GM23338 (cell line): Measurements from ENCODE around the gene KRTAP10-5. TPM values are rescaled to one million over a fixed set of nuclear protein-coding genes. Genes with fewer than 3 reads are reported as not detected.

Experiments
- ATAC-seq: fragments of 200-7000 bp; cut with Tn5 transposase; 3 replicates; pipeline ENCODE4 v1.9.1; 2020
- DNase-seq: peaks from one replicate; pipeline ENCODE4 v3.0.0-alpha.2; 2015; ENCODE audit warnings: low spot score
- H2AFZ ChIP-seq: fragments of 200-600 bp; sonication (generic); 2 replicates; pipeline ENCODE4 v1.8.0; 2016; ENCODE audit warnings: antibody characterized with exemption, mild to moderate bottlenecking, moderate library complexity
- H3F3A ChIP-seq: fragments of 200-600 bp; sonication (generic); replicated peaks from 2 replicates; pipeline ENCODE4 v1.8.0; 2017; ENCODE audit warnings: antibody characterized with exemption, mixed run types, low read depth
- H3K27ac ChIP-seq: fragments of 200-600 bp; sonication (generic); 2 replicates; pipeline ENCODE4 v1.6.1; 2016; ENCODE audit warnings: low read depth
- H3K27me3 ChIP-seq: fragments of 200-600 bp; sonication (generic); 2 replicates; pipeline ENCODE4 v1.8.0; 2016; ENCODE audit warnings: mild to moderate bottlenecking, mixed run types, moderate library complexity; ENCODE audit not compliant: insufficient read depth
- H3K36me3 ChIP-seq: fragments of 200-600 bp; sonication (generic); 2 replicates; pipeline ENCODE4 v1.8.0; 2016; ENCODE audit warnings: mild to moderate bottlenecking; ENCODE audit not compliant: insufficient read depth
- H3K4me1 ChIP-seq: fragments of 200-600 bp; sonication (generic); 2 replicates; pipeline ENCODE4 v1.8.0; 2016; ENCODE audit warnings: mild to moderate bottlenecking, moderate library complexity; ENCODE audit not compliant: insufficient read depth
- H3K4me2 ChIP-seq: fragments of 200-600 bp; sonication (generic); 2 replicates; pipeline ENCODE4 v1.7.1; 2017; ENCODE audit warnings: mixed run types
- H3K4me3 ChIP-seq: fragments of 200-600 bp; sonication (generic); 2 replicates; pipeline ENCODE4 v1.6.1; 2016; ENCODE audit warnings: mixed run types
- H3K79me2 ChIP-seq: fragments of 200-600 bp; sonication (generic); replicated peaks from 2 replicates; pipeline ENCODE4 v1.8.0; 2017; ENCODE audit warnings: mild to moderate bottlenecking; ENCODE audit not compliant: insufficient read depth
- H3K9me2 ChIP-seq: fragments of 200-600 bp; sonication (generic); 2 replicates; pipeline ENCODE4 v1.8.0; 2017; ENCODE audit not compliant: insufficient read depth
- H4K20me1 ChIP-seq: fragments of 200-600 bp; sonication (generic); replicated peaks from 2 replicates; pipeline ENCODE4 v1.8.0; 2017; ENCODE audit warnings: mild to moderate bottlenecking; ENCODE audit not compliant: insufficient read depth
- H3K27ac Mint-ChIP-seq: 2 replicates; pipeline ENCODE4 v1.8.0; 2020; ENCODE audit warnings: inconsistent platforms, mild to moderate bottlenecking, moderate library complexity, mixed read lengths
- H3K27me3 Mint-ChIP-seq: 3 replicates; pipeline ENCODE4 v1.8.0; 2022; ENCODE audit warnings: low read depth, mild to moderate bottlenecking, moderate library complexity, mixed read lengths, inconsistent platforms; ENCODE audit not compliant: insufficient read depth, poor library complexity
- H3K36me3 Mint-ChIP-seq: 3 replicates; pipeline ENCODE4 v1.8.0; 2021; ENCODE audit warnings: low read depth, mild to moderate bottlenecking, inconsistent platforms, moderate library complexity, mixed read lengths
- H3K4me1 Mint-ChIP-seq: 3 replicates; pipeline ENCODE4 v1.8.0; 2020; ENCODE audit warnings: mild to moderate bottlenecking, inconsistent platforms, mixed read lengths
- H3K4me3 Mint-ChIP-seq: 3 replicates; pipeline ENCODE4 v1.8.0; 2021; ENCODE audit warnings: moderate library complexity, mild to moderate bottlenecking, inconsistent platforms, mixed read lengths
- H3K9me3 Mint-ChIP-seq: 3 replicates; pipeline ENCODE4 v1.8.0; 2020; ENCODE audit warnings: moderate library complexity, mild to moderate bottlenecking, inconsistent platforms, mixed read lengths
- CREB1 ChIP-seq: fragments of 250-450 bp; sonication (Bioruptor Pico); IDR thresholded peaks from 2 replicates; pipeline ENCODE4 v1.5.0; 2020; ENCODE audit warnings: low read depth, mild to moderate bottlenecking, moderate library complexity
- CTCF ChIP-seq, 2 experiments: fragments of 200-600 bp in 1 of 2; sonication (generic) in 1 of 2; conservative IDR thresholded peaks; 2 replicates each; pipeline versions ENCODE4 v1.5.1 to v1.6.1; 2016 to 2017; ENCODE audit warnings: antibody characterized with exemption in 2 of 2, low read depth in 2 of 2, mild to moderate bottlenecking in 2 of 2, moderate library complexity in 1 of 2
- ETS1 ChIP-seq: IDR thresholded peaks from 2 replicates; pipeline ENCODE4 v1.6.1; 2016; ENCODE audit warnings: antibody characterized with exemption
- POLR2AphosphoS5 ChIP-seq: IDR thresholded peaks from 2 replicates; pipeline ENCODE4 v1.6.1; 2016; ENCODE audit warnings: antibody characterized with exemption, low read depth
- REST ChIP-seq: IDR thresholded peaks from one replicate; pipeline ENCODE4 v1.6.1; 2018; ENCODE audit warnings: antibody characterized with exemption; ENCODE audit not compliant: unreplicated experiment
- STAT1 ChIP-seq: IDR thresholded peaks from one replicate; pipeline ENCODE4 v1.6.1; 2016; ENCODE audit warnings: antibody characterized with exemption; ENCODE audit not compliant: unreplicated experiment
- ZNF114 ChIP-seq: fragments of 250-450 bp; sonication (Bioruptor Pico); IDR thresholded peaks from 2 replicates; pipeline ENCODE4 v1.5.0; 2020; ENCODE audit warnings: mild to moderate bottlenecking, moderate library complexity
- ZNF331 ChIP-seq: fragments of 250-450 bp; sonication (Bioruptor Pico); IDR thresholded peaks from 2 replicates; pipeline ENCODE4 v1.5.0; 2020; ENCODE audit warnings: low read depth, mild to moderate bottlenecking, moderate library complexity
- ZNF462 ChIP-seq: fragments of 250-450 bp; sonication (Bioruptor Pico); IDR thresholded peaks from 2 replicates; pipeline ENCODE4 v1.5.0; 2020; ENCODE audit warnings: mild to moderate bottlenecking, moderate library complexity
- polyA plus RNA-seq: library from polyadenylated mRNA; unstranded; fragments of >200 nt; fragmentation: Nextera tagmentation; extraction: Ambion mirVana; gene quantifications from 2 replicates; pipeline ENCODE4 v1.2.1, GENCODE V29; 2016
- total RNA-seq: library from RNA; depleted of rRNA; stranded (reverse); fragments of >200 nt; shearing (Covaris generic); gene quantifications from 2 replicates; pipeline ENCODE4 v1.2.3, GENCODE V29; 2014

The KRTAP10-5 gene
- total and polyA plus RNA-seq, 2 experiments from 2014 or later, result not detected

GRCh38 chr21:44589094-44589493 lies 8.7 kb upstream of the KRTAP10-5 start (continued):
- no peak for TF ChIP-seq CTCF (conservative IDR thresholded peaks at IDR 0.05; ENCODE audit: low read depth in 2 of 2)
- TF ChIP-seq ZNF331, result no peak
- TF ChIP-seq ETS1, result no peak
- TF ChIP-seq POLR2AphosphoS5, result no peak
- no peak for TF ChIP-seq ZNF114 (CRISPR knock-in tag)
- no peak for TF ChIP-seq REST
- no peak for TF ChIP-seq CREB1 (CRISPR knock-in tag)

- H3K4me3 ChIP-seq, result no peak overlapping the region
- no peaks in the 10 kb centered on the region; the same call in 2 of the 3 replicates for H3K36me3 Mint-ChIP-seq
- no peak overlapping the region for H2AFZ ChIP-seq
- no peaks in the 10 kb centered on the region for H3K36me3 ChIP-seq
- no peak overlapping the region for H3K4me3 Mint-ChIP-seq
- no peak overlapping the region for H3K27ac Mint-ChIP-seq
- no peaks in the 10 kb centered on the region for H3K79me2 ChIP-seq
- no peaks in the 10 kb centered on the region for H4K20me1 ChIP-seq
- no peaks in the 10 kb centered on the region for H3F3A ChIP-seq
- no peaks in the 10 kb centered on the region for H3K27me3 ChIP-seq
- no peak overlapping the region for H3K27ac ChIP-seq
- no peak for ATAC-seq
- DNase-seq, result no peak
- peaks cover 9% of the 10 kb centered on the region for H3K27me3 Mint-ChIP-seq
- no peaks in the 10 kb centered on the region for H3K9me2 ChIP-seq
- no peaks in the 10 kb centered on the region for H3K4me1 Mint-ChIP-seq
- peaks cover 6% of the 10 kb centered on the region for H3K9me3 Mint-ChIP-seq
- H3K4me1 ChIP-seq, result no peaks in the 10 kb centered on the region
- H3K4me2 ChIP-seq, result no peak overlapping the region
- no peak for TF ChIP-seq STAT1
- no peak for TF ChIP-seq ZNF114 (CRISPR knock-in tag)
- TF ChIP-seq ZNF462 (CRISPR knock-in tag), result no peak
- TF ChIP-seq CTCF (conservative IDR thresholded peaks at IDR 0.05; ENCODE audit: low read depth in 2 of 2), result no peak
These were observed 5.5 kb upstream of the KRTAP10-5 start for GRCh38 chr21:44585892-44586291.
